H1 (cell line): ENCODE data around the gene SLC28A1. TPM values are rescaled to one million over a fixed set of nuclear protein-coding genes. Genes with fewer than 3 reads are reported as not detected.

Experiments
- CHD1 ChIP-seq: IDR thresholded peaks from 2 replicates; pipeline ENCODE4 v1.6.1; 2012; ENCODE audit warnings: low read depth, low read length, improper control_type of control experiment
- SP1 ChIP-seq: IDR thresholded peaks from 2 replicates; pipeline ENCODE4 v1.6.1; 2011; ENCODE audit warnings: low read depth, low read length
- polyA plus RNA-seq, 7 experiments: library from polyadenylated mRNA; depleted of rRNA in 3 of 7; stranded (reverse) in 5 of 7; unstranded in 2 of 7; fragments of >200 nt in 5 of 7; fragments of 200-250 nt in 2 of 7; gene quantifications; 1 replicate in 5 of 7; 2 replicates in 1 of 7; 4 replicates in 1 of 7; pipeline versions ENCODE4 v1.2.1 to v1.2.3, GENCODE V29; 2011 to 2013; ENCODE audit warnings: missing spikeins in 2 of 7, mixed read lengths in 2 of 7
- total RNA-seq: library from RNA; stranded (reverse); fragmentation: NEBNext Ultra II Directional; extraction: Animal tissue kit (Norgen Biotek cat#: 25700); gene quantifications from 2 replicates; pipeline ENCODE4 v1.2.1, GENCODE V29; 2021

SLC28A1 gene
- total and polyA plus RNA-seq, 2 of the 8 experiments (the other 6 are each of a cell fraction or from before 2014, with no cell fraction given): 0.09 TPM; not detected in 1

- no peak for TF ChIP-seq SP1
- TF ChIP-seq CHD1: no peak
Measured at GRCh38 chr15:84981711-84982300, 97.3 kb downstream of the SLC28A1 start, which contains the start of gene PDE8A (continued).
